GM21737 (cell line): ENCODE data around the gene ZFYVE28.
"Not testable (repeated sequence)": the region's sequence is repeated elsewhere in the genome, so short reads cannot be mapped to it uniquely, and the experiment has no call there.

Experiments
- ATAC-seq: cut with Tn5 transposase; IDR thresholded peaks from one replicate; pipeline ENCODE4 v1.9.1; 2021; ENCODE audit warnings: mild to moderate bottlenecking, moderate library complexity; ENCODE audit not compliant: unreplicated experiment

The ZFYVE28 gene

DNA sequence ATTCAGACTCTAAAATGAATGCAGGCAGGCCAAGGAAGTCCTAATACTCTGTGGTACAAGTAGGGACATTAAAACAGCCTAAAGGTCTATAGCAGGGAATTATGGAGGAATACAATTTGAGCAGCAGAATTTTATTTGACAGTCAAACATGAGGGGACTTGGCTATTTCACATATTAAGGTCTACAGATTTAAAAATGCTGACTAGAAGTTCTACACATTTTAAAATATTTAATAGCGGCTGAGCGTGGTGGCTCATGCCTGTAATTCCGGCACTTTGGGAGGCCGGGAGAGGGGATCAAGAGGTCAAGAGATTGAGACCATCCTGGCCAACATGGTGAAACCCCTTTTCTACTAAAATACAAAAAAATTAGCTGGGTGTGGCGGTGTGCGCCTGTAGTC, 187.4 kb downstream of the ZFYVE28 start:
- no peak for ATAC-seq

DNA sequence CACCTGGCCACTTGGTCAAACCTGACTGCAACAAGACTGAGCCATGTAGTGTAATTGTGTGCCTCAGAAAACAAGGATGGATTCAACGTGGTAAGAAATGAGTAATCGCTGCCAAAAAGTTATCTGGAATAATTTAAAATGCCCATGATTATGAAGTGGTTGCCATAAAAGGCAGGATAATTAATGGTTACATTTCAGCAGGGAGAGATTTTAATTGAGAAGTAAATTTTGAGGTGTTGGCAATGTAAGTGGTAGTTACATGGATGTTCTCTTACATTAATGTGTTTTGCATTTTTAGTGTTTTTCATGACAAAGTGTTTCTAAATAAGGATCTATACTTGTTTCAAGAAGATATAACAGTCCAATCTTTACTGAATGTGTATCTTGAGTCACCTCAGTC, 192.2 kb downstream of the ZFYVE28 start:
- no peak for ATAC-seq

DNA sequence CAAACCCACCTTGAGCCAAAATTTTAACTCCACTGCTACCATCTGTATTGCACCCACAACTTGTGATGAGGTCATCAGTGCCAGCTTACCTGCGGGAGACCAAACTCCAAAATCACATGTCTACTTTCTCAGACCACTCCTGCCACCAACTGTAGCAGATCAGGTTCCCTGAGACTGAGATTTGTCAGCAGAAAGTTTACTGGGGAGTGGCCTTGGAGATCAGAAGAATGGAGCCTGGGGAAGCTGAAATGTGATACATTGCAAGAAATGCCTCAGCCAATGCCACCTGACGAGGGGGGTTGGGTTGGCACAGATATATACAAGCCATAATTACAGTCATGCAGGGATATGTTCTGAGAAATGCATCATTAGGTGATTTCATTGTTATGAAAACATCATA, 195.6 kb downstream of the ZFYVE28 start:
- no peak for ATAC-seq

DNA sequence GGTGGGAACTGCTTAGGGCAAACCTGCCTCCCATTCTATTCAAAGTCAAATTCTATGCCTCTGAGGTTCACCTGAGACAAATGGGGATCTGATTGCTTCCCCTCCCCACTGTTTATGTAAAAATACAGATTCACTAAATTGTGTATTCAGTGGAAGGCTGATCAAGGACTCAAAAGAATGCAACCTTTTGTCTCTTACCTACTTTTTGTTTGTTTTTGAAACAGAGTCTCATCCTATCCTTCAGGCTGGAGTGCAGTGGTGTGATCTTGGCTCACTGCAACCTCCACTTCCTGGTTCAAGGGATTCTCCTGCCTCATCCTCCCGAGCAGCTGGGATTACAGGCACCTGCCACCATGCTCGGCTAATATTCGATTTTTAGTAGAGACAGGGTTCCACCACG, 197.1 kb downstream of the ZFYVE28 start:
- not testable (repeated sequence) for ATAC-seq

DNA sequence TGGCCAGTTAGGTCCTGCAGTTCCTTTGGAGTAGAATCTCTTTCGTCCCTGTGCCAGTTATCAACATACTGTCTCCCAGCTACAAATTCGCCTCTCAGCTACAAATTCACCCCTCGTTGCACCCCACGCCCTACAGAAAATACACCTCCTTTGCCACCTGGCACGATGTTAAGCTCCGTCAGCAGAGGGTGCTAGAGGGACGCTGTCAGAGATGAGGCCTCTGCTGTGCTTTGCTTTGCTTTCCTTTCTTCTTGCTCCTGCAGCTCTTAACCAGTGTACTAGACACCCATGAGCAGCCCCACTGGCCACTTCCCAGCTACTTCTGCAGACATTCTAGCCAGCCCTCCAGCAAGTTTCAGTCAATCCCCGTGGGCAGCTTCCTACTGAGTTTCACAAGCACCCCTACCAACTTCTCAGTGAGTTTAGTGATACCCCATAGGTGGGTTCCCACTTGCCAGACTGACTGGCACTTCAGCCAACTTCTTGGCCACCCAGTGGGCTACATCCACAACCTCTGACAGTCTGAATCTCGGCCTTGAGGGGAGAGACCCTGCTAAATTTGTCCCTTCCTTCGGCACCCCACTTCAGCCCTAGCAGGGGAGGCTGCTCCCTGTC, 198.3 kb downstream of the ZFYVE28 start:
- ATAC-seq = no peak
